SH-SY5Y (cell line): ENCODE measurements around the gene COL10A1.

Source experiments
- GATA2 ChIP-seq: IDR thresholded peaks from 2 replicates; pipeline ENCODE4 v1.6.1; 2011; ENCODE audit warnings: mild to moderate bottlenecking, low read depth, low read length
- GATA3 ChIP-seq: IDR thresholded peaks from 2 replicates; pipeline ENCODE4 v1.6.1; 2011; ENCODE audit warnings: low read depth, mild to moderate bottlenecking, low read length, moderate library complexity

COL10A1 gene

GRCh38 chr6:116144605-116145004 is 18.7 kb upstream of the COL10A1 start:
- no peak for TF ChIP-seq GATA2
- TF ChIP-seq GATA3, result no peak

GRCh38 chr6:116139917-116140316 is 14.0 kb upstream of the COL10A1 start:
- TF ChIP-seq GATA2, result no peak
- no peak for TF ChIP-seq GATA3

- TF ChIP-seq GATA3 (no peak), GATA2 (no peak)
These were observed 11.0 kb upstream of the COL10A1 start for GRCh38 chr6:116136933-116137340.

- TF ChIP-seq GATA2 (no peak), GATA3 (no peak)
These were observed 10.4 kb upstream of the COL10A1 start for GRCh38 chr6:116136373-116136772.

- TF ChIP-seq GATA3 (no peak), GATA2 (no peak)
These were observed 7.5 kb upstream of the COL10A1 start for GRCh38 chr6:116133453-116133852.

GRCh38 chr6:116127771-116128493 is 2.0 kb upstream of the COL10A1 start:
- TF ChIP-seq GATA3 (no peak), GATA2 (no peak)

- TF ChIP-seq GATA2 (no peak), GATA3 (no peak)
These were observed 5.5 kb downstream of the COL10A1 start for GRCh38 chr6:116120430-116120829.

- TF ChIP-seq GATA2, result no peak
- TF ChIP-seq GATA3, result no peak
These were observed 7.3 kb downstream of the COL10A1 start for GRCh38 chr6:116118608-116119007.

- TF ChIP-seq GATA2, result no peak
- no peak for TF ChIP-seq GATA3
These were observed 10.2 kb downstream of the COL10A1 start for GRCh38 chr6:116115781-116116180.

GRCh38 chr6:116113386-116113785 is 12.5 kb downstream of the COL10A1 start:
- no peak for TF ChIP-seq GATA3
- no peak for TF ChIP-seq GATA2

- TF ChIP-seq GATA2 (no peak), GATA3 (no peak)
These were observed 14.1 kb downstream of the COL10A1 start for GRCh38 chr6:116111552-116112528.

GRCh38 chr6:116108836-116109235 is 17.1 kb downstream of the COL10A1 start:
- TF ChIP-seq GATA2 (no peak), GATA3 (no peak)

- TF ChIP-seq GATA2 (no peak), GATA3 (no peak)
These were observed 19.8 kb downstream of the COL10A1 start for GRCh38 chr6:116106146-116106545.

GRCh38 chr6:116105247-116105646 is 20.7 kb downstream of the COL10A1 start:
- TF ChIP-seq GATA3 (no peak), GATA2 (no peak)
